ENCODE results near the gene GRHL3.

Gene GRHL3

GRCh38 chr1:24374891-24375786 is 56.0 kb downstream of the GRHL3 start:
- no peak for DNase-seq

GRCh38 chr1:24379733-24380315 is 60.7 kb downstream of the GRHL3 start:
- DNase-seq = peak in 2 of 3 donors; percentile 25 to 28

- DNase-seq = no peak
Observed at GRCh38 chr1:24380508-24380907, 61.4 kb downstream of the GRHL3 start.

- DNase-seq = no peak
Observed at GRCh38 chr1:24381256-24381655, 62.1 kb downstream of the GRHL3 start.

DNA sequence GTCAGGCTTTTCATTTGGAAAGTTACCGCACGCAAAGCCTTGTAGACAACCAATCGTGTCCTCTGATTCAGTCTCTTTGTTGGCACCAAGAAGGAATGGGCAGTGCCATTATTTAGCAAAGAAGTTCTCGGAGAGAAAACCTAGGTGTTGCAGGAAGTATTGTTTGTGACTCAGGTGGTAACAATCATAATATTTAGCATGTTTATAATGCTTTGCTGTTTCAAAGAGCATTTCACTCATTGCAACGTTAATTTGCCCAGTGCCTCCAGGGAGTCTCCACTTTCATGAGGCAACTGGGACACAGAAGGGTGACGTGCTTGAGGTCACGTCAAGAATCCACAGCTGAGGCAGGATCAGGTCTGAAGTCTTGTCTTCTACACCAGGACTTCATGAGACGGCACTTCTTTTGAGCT is 63.0 kb downstream of the GRHL3 start:
- DNase-seq = no peak

GRCh38 chr1:24383381-24383940 is 64.3 kb downstream of the GRHL3 start:
- no peak for DNase-seq

- DNase-seq = peak; percentile 82 to 87 (median 83)
Observed at GRCh38 chr1:24384251-24385090, 65.3 kb downstream of the GRHL3 start.

- DNase-seq = peak in 2 of 3 donors; percentile 27 to 29
Observed at GRCh38 chr1:24385160-24385940, 66.2 kb downstream of the GRHL3 start.

- DNase-seq = no peak
Observed at GRCh38 chr1:24386241-24386640, 67.1 kb downstream of the GRHL3 start.

- DNase-seq = no peak
Observed at GRCh38 chr1:24386931-24387330, 67.8 kb downstream of the GRHL3 start.

- no peak for DNase-seq
Observed at GRCh38 chr1:24387636-24388175, 68.5 kb downstream of the GRHL3 start.

GRCh38 chr1:24388331-24388885 is 69.3 kb downstream of the GRHL3 start:
- DNase-seq = no peak

DNA sequence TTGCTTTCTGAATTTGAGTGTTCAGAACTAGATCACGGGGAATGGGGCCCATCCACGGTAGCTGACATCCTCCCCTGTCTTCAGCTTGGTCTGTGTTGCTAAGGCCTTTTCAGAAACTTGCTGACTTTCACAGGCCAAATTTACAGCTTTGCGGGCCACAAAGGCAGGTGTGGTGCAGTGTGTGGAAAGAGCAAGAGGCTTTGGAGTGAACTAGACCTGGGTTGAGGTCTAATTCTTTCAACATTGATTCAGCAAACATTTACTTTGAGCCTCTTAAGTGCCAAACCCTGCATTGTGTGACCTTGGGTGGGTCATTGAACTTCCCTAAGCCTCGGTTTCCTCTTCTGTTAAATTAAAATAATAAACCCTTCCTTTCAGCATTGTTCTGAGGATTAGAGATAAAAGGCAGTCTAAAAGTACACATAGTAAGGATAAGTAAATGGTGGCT is 70.1 kb downstream of the GRHL3 start:
- no peak for DNase-seq

DNA sequence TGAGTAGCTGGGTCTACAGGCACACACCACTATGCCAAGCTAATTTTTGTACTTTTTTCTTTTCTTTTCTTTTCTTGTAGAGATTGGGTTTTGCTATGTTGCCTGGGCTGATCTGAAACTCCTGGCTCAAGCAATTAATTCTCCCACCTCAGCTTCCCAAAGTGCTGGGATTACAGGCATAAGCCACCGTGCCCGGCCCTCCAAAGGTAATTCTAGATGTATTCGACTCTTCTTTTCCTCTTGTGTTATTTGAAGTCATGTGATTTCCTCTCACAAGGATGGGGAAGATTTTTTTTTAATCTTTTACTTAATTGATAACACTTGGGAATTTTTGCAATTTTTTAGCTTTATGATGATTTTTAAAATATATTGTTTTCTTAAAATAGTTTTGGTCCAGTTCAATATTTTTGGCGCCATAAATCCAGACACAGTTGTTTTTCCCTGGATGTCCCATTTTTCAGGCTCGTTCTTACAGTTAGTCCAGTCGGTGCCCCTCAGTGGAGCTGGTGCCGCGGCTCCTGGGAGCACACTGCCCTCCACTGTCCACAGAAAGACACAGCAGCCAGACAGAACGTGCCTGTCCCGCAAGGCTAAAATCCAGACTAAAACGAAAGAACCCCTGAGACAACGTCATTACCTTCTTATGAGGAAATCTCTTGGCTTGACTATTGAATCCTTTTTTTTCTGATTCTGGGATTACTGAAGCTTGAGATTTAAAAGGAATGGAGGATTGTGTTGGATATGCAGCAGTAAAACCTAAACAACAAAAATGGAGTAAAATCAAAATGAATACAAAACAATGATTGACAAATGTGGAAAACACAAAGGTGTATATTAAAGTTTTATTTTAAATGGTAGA is 72.0 kb downstream of the GRHL3 start:
- peak; percentile 87 to 88 (median 87) for DNase-seq

- peak; percentile 41 to 63 (median 62) for DNase-seq
Observed at GRCh38 chr1:24391882-24392603, 72.9 kb downstream of the GRHL3 start.

DNA sequence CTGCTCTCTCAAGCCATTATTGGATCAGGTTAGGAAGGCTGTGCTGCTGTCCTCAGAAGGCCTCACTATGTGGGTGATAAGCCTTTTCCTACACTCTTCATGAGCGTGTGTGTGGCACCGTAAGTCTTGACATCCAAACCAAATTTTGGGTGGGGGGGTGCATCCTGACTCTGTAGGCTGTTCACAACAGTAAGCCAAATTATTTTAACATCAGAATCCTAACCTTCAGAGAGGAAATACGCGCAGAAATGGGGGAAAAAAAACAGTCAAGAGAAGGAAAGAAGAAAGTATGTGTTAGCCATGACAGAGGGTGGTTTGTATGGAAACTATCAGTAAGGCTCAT is 73.4 kb downstream of the GRHL3 start:
- DNase-seq = no peak

GRCh38 chr1:24392982-24393650 is 74.0 kb downstream of the GRHL3 start:
- DNase-seq = no peak

- no peak for DNase-seq
Observed at GRCh38 chr1:24393892-24394291, 74.7 kb downstream of the GRHL3 start.

GRCh38 chr1:24400065-24400464 is 80.9 kb downstream of the GRHL3 start:
- no peak for DNase-seq
